GM12874 (cell line): ENCODE measurements around the gene UGT1A4.

ENCODE experiments used
- TF ChIP-seq, protein P1 (sequence below): IDR thresholded peaks from 2 replicates; pipeline ENCODE4 v1.5.1; 2011; ENCODE audit warnings: low read depth, mild to moderate bottlenecking, control low read depth, low read length, moderate library complexity; ENCODE audit not compliant: insufficient read depth

The UGT1A4 gene

DNA sequence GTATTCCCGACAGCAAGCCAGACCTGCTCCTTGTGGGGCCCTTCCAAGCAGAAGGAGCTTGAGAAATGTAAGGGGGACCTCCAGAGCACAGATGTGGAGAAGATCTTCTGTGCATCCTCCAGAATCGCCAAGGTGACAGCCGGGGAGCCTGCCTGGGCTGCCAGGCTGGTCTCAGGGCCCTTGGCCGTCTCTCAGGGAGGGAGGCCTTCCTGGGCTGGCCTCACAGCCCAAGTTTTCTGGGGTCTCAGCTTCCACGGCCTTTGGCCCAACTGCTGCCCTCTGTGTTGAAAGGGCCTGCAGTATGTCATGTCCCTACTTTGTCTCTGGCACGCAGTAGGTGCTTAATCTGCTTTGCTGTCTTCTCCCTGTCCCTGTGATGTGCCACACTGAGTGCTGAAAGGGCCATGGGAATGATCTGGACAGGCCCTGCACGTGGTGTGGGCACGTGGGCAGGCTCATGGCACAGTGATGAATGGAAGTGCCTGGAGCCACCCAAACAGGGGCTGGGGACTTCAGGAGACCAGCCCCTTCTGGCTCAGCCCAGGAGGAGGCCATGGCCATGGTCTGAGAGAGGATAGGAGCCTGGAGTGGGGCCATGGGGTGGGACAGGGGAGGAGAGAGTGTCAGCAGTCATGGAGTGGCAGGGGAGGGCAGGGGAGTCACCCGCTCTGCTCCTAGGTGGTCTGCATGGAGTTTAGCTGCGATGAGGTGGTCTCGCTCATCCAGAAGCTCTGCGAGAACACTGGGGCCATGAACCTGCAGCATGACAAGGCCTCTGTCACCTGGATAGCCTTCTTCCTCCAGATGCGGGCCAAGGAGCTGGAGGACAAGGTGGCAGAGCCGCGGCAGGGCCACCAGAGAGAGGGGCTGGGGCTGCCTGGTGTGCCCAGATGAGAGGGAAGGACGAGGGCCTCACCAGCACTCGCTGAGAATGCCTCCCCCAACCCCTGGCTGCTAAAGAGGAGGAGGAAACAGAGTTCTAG is 100.4 kb downstream of the UGT1A4 start:
- TF ChIP-seq, protein P1, sequence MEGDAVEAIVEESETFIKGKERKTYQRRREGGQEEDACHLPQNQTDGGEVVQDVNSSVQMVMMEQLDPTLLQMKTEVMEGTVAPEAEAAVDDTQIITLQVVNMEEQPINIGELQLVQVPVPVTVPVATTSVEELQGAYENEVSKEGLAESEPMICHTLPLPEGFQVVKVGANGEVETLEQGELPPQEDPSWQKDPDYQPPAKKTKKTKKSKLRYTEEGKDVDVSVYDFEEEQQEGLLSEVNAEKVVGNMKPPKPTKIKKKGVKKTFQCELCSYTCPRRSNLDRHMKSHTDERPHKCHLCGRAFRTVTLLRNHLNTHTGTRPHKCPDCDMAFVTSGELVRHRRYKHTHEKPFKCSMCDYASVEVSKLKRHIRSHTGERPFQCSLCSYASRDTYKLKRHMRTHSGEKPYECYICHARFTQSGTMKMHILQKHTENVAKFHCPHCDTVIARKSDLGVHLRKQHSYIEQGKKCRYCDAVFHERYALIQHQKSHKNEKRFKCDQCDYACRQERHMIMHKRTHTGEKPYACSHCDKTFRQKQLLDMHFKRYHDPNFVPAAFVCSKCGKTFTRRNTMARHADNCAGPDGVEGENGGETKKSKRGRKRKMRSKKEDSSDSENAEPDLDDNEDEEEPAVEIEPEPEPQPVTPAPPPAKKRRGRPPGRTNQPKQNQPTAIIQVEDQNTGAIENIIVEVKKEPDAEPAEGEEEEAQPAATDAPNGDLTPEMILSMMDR = no peak

DNA sequence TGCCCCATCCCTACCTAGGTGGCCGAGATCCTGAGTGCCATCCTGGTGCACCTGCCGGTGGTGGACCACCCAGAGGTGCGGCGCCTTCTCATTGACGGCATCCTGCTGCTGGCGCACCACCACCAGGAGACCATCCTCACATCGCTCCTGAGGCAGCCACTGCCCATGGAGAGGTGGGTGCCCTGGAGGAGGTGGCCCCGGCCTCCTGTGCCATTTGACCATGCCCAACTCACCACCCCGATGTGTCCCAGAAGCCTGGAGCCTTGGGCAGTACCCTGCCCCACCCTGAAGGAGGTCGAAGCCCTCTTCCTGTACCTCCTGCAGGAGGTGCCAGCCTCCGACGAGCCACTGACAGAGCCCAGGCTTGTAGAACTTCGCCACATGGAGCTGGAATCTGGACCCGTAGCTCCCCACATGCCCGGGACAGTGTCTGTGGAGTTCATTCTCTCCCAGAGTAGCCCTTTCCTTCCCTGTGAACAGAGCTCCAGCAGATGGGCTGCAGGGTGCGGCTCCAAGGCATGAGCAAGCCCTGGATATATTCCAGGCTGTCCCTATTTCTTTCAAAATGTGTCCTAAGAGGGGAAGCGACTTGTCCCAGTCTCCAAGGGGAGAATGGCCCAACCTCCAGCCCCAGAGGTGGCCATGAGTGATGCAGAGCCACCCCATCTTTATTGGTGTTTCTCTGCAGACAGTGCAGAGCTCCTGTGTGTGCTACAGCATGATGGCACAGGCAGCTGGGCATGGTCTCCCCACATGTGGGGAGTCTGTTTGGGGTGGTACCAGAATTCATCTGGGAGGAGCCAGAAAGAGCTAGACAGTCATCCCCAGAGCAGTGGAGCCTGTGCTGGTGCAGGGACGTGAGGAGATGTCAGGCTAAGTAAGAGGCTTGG is 101.6 kb downstream of the UGT1A4 start:
- TF ChIP-seq, protein P1 = no peak

DNA sequence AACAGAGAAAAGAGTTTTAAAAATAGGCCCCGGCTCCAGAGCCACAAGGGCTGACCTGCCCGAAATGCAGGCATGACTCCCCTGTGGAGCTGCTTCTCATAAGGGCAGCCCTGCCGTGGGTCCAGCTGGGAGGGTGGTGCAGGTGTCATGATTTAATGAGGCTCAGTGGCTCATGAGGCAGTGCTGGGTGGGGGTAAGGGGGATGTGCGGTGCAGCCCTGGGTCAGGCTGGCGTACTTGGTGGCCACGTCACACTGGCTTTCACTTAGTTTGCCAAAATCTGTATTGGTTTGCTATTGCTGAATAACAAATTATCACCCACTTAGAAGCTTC is 102.2 kb downstream of the UGT1A4 start:
- TF ChIP-seq, protein P1 = no peak

DNA sequence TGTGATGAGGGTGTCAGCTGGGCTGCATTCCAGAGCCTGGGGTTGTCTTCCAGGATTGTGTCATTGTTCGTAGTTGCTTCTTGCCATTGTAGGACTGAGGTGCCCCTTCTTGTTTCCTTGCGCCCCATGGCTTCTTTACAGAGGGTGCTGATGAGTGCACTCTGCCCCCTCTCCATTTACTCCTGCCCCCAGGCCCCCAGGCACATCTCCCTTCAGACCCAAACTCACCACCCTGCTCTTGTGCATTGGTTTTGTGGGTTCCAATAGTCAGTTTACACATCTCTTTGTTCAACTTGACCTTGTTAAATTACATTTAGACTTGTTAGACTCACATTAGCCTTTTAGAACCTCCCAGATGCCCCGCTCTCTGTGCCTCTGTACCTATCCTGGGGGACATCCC is 102.7 kb downstream of the UGT1A4 start:
- TF ChIP-seq, protein P1 = no peak

DNA sequence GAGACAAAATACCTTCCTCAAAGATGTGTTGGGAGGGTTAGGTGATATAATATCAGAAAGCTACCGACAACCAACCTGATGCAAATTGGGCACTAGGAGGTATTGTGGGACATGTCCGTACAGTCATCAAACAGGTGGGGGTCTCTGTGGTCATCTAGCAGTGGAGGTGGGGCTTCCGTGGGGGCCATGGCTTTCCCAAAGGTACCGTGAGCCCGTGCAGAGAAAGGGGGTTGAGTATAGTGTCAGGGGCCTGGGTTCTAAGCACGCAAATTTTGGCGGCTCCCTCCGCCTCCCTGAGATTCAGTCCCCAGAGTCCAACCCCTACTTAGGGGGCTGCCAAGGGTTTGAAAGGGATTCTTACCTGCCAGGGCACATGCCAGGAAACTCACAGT is 103.2 kb downstream of the UGT1A4 start:
- TF ChIP-seq, protein P1 = no peak

DNA sequence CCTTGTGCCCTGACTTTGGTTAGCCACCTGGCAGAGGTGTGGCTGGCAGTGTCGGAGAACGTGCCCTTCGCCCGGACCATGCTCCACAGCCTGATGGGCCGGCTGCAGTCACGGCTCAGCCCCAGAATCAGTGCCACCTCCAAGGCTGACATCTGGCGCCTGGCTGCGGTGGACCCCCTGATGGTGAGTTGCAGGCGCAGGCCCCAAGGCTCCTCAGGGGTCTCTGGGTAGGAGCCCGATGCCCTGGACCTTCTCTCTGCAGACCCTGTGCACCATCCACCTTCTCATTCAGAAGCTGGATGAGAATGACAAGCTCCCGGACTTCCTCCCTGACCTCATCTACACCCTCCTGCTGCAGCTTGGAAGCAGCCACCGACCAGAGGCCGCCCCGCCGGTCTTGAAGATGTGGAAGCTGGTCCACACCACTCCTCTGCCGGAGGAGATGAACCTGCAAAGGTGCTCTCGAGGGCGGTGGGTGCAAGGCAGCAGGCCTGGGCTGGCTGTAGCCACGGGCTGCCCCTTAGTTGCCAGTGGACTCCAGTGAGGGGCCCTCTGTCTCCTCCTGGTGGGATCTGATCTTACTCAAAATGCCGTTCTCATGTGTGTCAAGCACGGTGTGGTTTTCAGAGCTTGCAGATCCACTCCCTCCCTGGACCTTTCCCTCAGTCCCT is 103.7 kb downstream of the UGT1A4 start:
- TF ChIP-seq, protein P1 = no peak
